Mucosa of stomach (tissue), 1 donor: ENCODE data around the gene TBC1D1.

Experiments
- H3K27me3 ChIP-seq: one replicate; pipeline ENCODE4 v1.7.0; 2013; ENCODE audit warnings: mild to moderate bottlenecking, low read length; ENCODE audit not compliant: control insufficient read depth, insufficient read depth
- H3K36me3 ChIP-seq: one replicate; pipeline ENCODE4 v1.7.0; 2013; ENCODE audit warnings: low read length; ENCODE audit not compliant: control insufficient read depth, insufficient read depth
- H3K4me1 ChIP-seq: one replicate; pipeline ENCODE4 v1.7.0; 2013; ENCODE audit warnings: mild to moderate bottlenecking, low read length; ENCODE audit not compliant: control insufficient read depth, insufficient read depth
- H3K4me3 ChIP-seq: one replicate; pipeline ENCODE4 v1.7.0; 2013; ENCODE audit warnings: low read length
- H3K9ac ChIP-seq: one replicate; pipeline ENCODE4 v1.7.0; 2013; ENCODE audit warnings: mild to moderate bottlenecking, low read length, moderate library complexity
- H3K9me3 ChIP-seq: one replicate; pipeline ENCODE4 v1.7.0; 2013; ENCODE audit warnings: mild to moderate bottlenecking, low read length, moderate library complexity; ENCODE audit not compliant: control insufficient read depth
- donor health status: Pancreatic carcinoma.

TBC1D1 gene

GRCh38 chr4:37977471-37978247 is 86.8 kb downstream of the TBC1D1 start:
- peak overlapping the region; percentile 32 for H3K4me3 ChIP-seq
- H3K9ac ChIP-seq = peak overlapping the region; percentile 75
- peaks cover 5% of the 10 kb centered on the region for H3K4me1 ChIP-seq
- H3K27me3 ChIP-seq = no peaks in the 10 kb centered on the region
- H3K9me3 ChIP-seq = no peaks in the 10 kb centered on the region
- no peaks in the 10 kb centered on the region for H3K36me3 ChIP-seq

- peak overlapping the region; percentile 32 for H3K4me3 ChIP-seq
- H3K9me3 ChIP-seq = no peaks in the 10 kb centered on the region
- peaks cover 5% of the 10 kb centered on the region for H3K4me1 ChIP-seq
- no peaks in the 10 kb centered on the region for H3K27me3 ChIP-seq
- peak overlapping the region; percentile 75 for H3K9ac ChIP-seq
- no peaks in the 10 kb centered on the region for H3K36me3 ChIP-seq
These were observed 87.5 kb downstream of the TBC1D1 start for GRCh38 chr4:37978248-37978924.

- no peak overlapping the region for H3K4me3 ChIP-seq
- H3K9me3 ChIP-seq = no peaks in the 10 kb centered on the region
- H3K36me3 ChIP-seq = no peaks in the 10 kb centered on the region
- H3K27me3 ChIP-seq = no peaks in the 10 kb centered on the region
- H3K4me1 ChIP-seq = peaks cover 5% of the 10 kb centered on the region
- H3K9ac ChIP-seq = no peak overlapping the region
These were observed 89.4 kb downstream of the TBC1D1 start for GRCh38 chr4:37980246-37980645.

GRCh38 chr4:37981425-37981824 is 90.5 kb downstream of the TBC1D1 start:
- Histone ChIP-seq H3K9me3 (no peaks in the 10 kb centered on the region), H3K9ac (no peak overlapping the region), H3K4me3 (no peak overlapping the region), H3K27me3 (no peaks in the 10 kb centered on the region), H3K4me1 (peaks cover 5% of the 10 kb centered on the region), H3K36me3 (no peaks in the 10 kb centered on the region)

GRCh38 chr4:37981844-37982720 is 91.2 kb downstream of the TBC1D1 start:
- Histone ChIP-seq H3K9ac (no peak overlapping the region), H3K4me3 (no peak overlapping the region), H3K4me1 (no peaks in the 10 kb centered on the region), H3K36me3 (no peaks in the 10 kb centered on the region), H3K27me3 (no peaks in the 10 kb centered on the region), H3K9me3 (no peaks in the 10 kb centered on the region)

GRCh38 chr4:37982736-37983135 is 91.9 kb downstream of the TBC1D1 start:
- Histone ChIP-seq H3K9me3 (no peaks in the 10 kb centered on the region), H3K36me3 (no peaks in the 10 kb centered on the region), H3K4me1 (no peaks in the 10 kb centered on the region), H3K4me3 (no peak overlapping the region), H3K9ac (no peak overlapping the region), H3K27me3 (no peaks in the 10 kb centered on the region)

- Histone ChIP-seq H3K4me1 (no peaks in the 10 kb centered on the region), H3K27me3 (no peaks in the 10 kb centered on the region)
These were observed 93.1 kb downstream of the TBC1D1 start for GRCh38 chr4:37983951-37984350.

GRCh38 chr4:37985730-37986275 is 94.9 kb downstream of the TBC1D1 start:
- Histone ChIP-seq H3K36me3 (no peaks in the 10 kb centered on the region), H3K4me1 (no peaks in the 10 kb centered on the region), H3K9me3 (no peaks in the 10 kb centered on the region), H3K4me3 (no peak overlapping the region), H3K9ac (no peak overlapping the region), H3K27me3 (no peaks in the 10 kb centered on the region)

More at GRCh38 chr4:37983951-37984350, 93.1 kb downstream of the TBC1D1 start:
- no peak overlapping the region for H3K4me3 ChIP-seq
- H3K9ac ChIP-seq = no peak overlapping the region
- no peaks in the 10 kb centered on the region for H3K36me3 ChIP-seq
- no peaks in the 10 kb centered on the region for H3K9me3 ChIP-seq

GRCh38 chr4:37988670-37989069 is 97.8 kb downstream of the TBC1D1 start:
- H3K9ac ChIP-seq = no peak overlapping the region
- H3K4me3 ChIP-seq = no peak overlapping the region
- H3K27me3 ChIP-seq = no peaks in the 10 kb centered on the region
- H3K36me3 ChIP-seq = no peaks in the 10 kb centered on the region
- no peaks in the 10 kb centered on the region for H3K4me1 ChIP-seq
- H3K9me3 ChIP-seq = no peaks in the 10 kb centered on the region

GRCh38 chr4:37989398-37990260 is 98.7 kb downstream of the TBC1D1 start:
- no peak overlapping the region for H3K4me3 ChIP-seq
- no peak overlapping the region for H3K9ac ChIP-seq

GRCh38 chr4:37990731-37991245 is 99.9 kb downstream of the TBC1D1 start:
- Histone ChIP-seq H3K4me1 (no peaks in the 10 kb centered on the region), H3K9ac (no peak overlapping the region)

More at GRCh38 chr4:37989398-37990260, 98.7 kb downstream of the TBC1D1 start:
- Histone ChIP-seq H3K4me1 (no peaks in the 10 kb centered on the region), H3K9me3 (no peaks in the 10 kb centered on the region), H3K27me3 (no peaks in the 10 kb centered on the region), H3K36me3 (no peaks in the 10 kb centered on the region)

More at GRCh38 chr4:37990731-37991245, 99.9 kb downstream of the TBC1D1 start:
- H3K36me3 ChIP-seq = no peaks in the 10 kb centered on the region
- H3K9me3 ChIP-seq = no peaks in the 10 kb centered on the region
- H3K27me3 ChIP-seq = no peaks in the 10 kb centered on the region
- no peak overlapping the region for H3K4me3 ChIP-seq
